ENCODE results near the gene RGS16.
"Not testable (repeated sequence)": the region's sequence is repeated elsewhere in the genome, so short reads cannot be mapped to it uniquely, and the experiment has no call there.

RGS16 gene

GRCh38 chr1:182604175-182605164, at the start of gene RGS16:
Gene RGS16 (minus strand): TSS chr1:182604389. CDS start chr1:182604259, 130 bp downstream.
- DNase-seq: peak; percentile 75 to 84

- no peak for DNase-seq
Measured at GRCh38 chr1:182653986-182654385, 49.8 kb upstream of the RGS16 start.

- peak in 1 of 2 donors; percentile 4 for DNase-seq
Measured at GRCh38 chr1:182652933-182653332, 48.7 kb upstream of the RGS16 start.

- no peak for DNase-seq
Measured at GRCh38 chr1:182651339-182651724, 47.1 kb upstream of the RGS16 start.

GRCh38 chr1:182650678-182651338, 46.6 kb upstream of the RGS16 start:
- no peak for DNase-seq

GRCh38 chr1:182649041-182649440, 44.9 kb upstream of the RGS16 start:
- no peak for DNase-seq

- no peak for DNase-seq
Measured at GRCh38 chr1:182646739-182647138, 42.5 kb upstream of the RGS16 start.

- DNase-seq: no peak
Measured at GRCh38 chr1:182644886-182645285, 40.7 kb upstream of the RGS16 start.

- DNase-seq: no peak
Measured at GRCh38 chr1:182643699-182644098, 39.5 kb upstream of the RGS16 start.

- DNase-seq: no peak
Measured at GRCh38 chr1:182642461-182642860, 38.3 kb upstream of the RGS16 start.

- DNase-seq: no peak
Measured at GRCh38 chr1:182641561-182641960, 37.4 kb upstream of the RGS16 start.

GRCh38 chr1:182639330-182639729, 35.1 kb upstream of the RGS16 start:
- DNase-seq: no peak

- DNase-seq: no peak
Measured at GRCh38 chr1:182637769-182638168, 33.6 kb upstream of the RGS16 start.

- no peak for DNase-seq
Measured at GRCh38 chr1:182635871-182636270, 31.7 kb upstream of the RGS16 start.

GRCh38 chr1:182634306-182635072, 30.3 kb upstream of the RGS16 start:
- DNase-seq: no peak

GRCh38 chr1:182633657-182634281, 29.6 kb upstream of the RGS16 start:
- no peak for DNase-seq

- DNase-seq: no peak
Measured at GRCh38 chr1:182633031-182633430, 28.8 kb upstream of the RGS16 start.

GRCh38 chr1:182632441-182632857, 28.3 kb upstream of the RGS16 start:
- not testable (repeated sequence) for DNase-seq

- no peak for DNase-seq
Measured at GRCh38 chr1:182631954-182632353, 27.8 kb upstream of the RGS16 start.

GRCh38 chr1:182631053-182631677, 27.0 kb upstream of the RGS16 start:
- no peak for DNase-seq

GRCh38 chr1:182630586-182630985, 26.4 kb upstream of the RGS16 start:
- no peak for DNase-seq

- DNase-seq: peak; percentile 37 to 72
Measured at GRCh38 chr1:182629499-182630096, 25.4 kb upstream of the RGS16 start.

Data from inflammatory macrophage treated with lipopolysaccharide for 1 hour (primary cell).